HG03039 (cell line): Measurements from ENCODE around the gene FGGY.

Source experiments
- ATAC-seq: cut with Tn5 transposase; IDR thresholded peaks from one replicate; pipeline ENCODE4 v1.9.1; 2021; ENCODE audit warnings: mild to moderate bottlenecking, moderate library complexity; ENCODE audit not compliant: unreplicated experiment

The FGGY gene

GRCh38 chr1:59314776-59315528 lies 18.1 kb downstream of the FGGY start:
- ATAC-seq, result no peak

- no peak for ATAC-seq
These were observed 18.9 kb downstream of the FGGY start for GRCh38 chr1:59315529-59316463.

- no peak for ATAC-seq
These were observed 19.7 kb downstream of the FGGY start for GRCh38 chr1:59316497-59317128.

- ATAC-seq, result no peak
These were observed 20.4 kb downstream of the FGGY start for GRCh38 chr1:59317343-59317742.

- ATAC-seq, result no peak
These were observed 20.9 kb downstream of the FGGY start for GRCh38 chr1:59317780-59318179.

GRCh38 chr1:59318271-59318860 lies 21.5 kb downstream of the FGGY start:
- no peak for ATAC-seq

- ATAC-seq, result no peak
These were observed 25.5 kb downstream of the FGGY start for GRCh38 chr1:59322394-59322793.

- ATAC-seq, result no peak
These were observed 25.9 kb downstream of the FGGY start for GRCh38 chr1:59322814-59323213.

- no peak for ATAC-seq
These were observed 27.0 kb downstream of the FGGY start for GRCh38 chr1:59323879-59324278.

GRCh38 chr1:59328353-59328752 lies 31.5 kb downstream of the FGGY start:
- ATAC-seq, result no peak

GRCh38 chr1:59329412-59330053 lies 32.6 kb downstream of the FGGY start:
- no peak for ATAC-seq

GRCh38 chr1:59331686-59332620 lies 35.1 kb downstream of the FGGY start:
- no peak for ATAC-seq

GRCh38 chr1:59332983-59333382 lies 36.1 kb downstream of the FGGY start:
- ATAC-seq, result no peak

GRCh38 chr1:59333626-59334277 lies 36.9 kb downstream of the FGGY start:
- ATAC-seq, result no peak

- no peak for ATAC-seq
These were observed 43.8 kb downstream of the FGGY start for GRCh38 chr1:59340411-59341307.

- ATAC-seq, result no peak
These were observed 46.1 kb downstream of the FGGY start for GRCh38 chr1:59342801-59343575.

- ATAC-seq, result no peak
These were observed 46.6 kb downstream of the FGGY start for GRCh38 chr1:59343576-59343840.

GRCh38 chr1:59345221-59345620 lies 48.3 kb downstream of the FGGY start:
- no peak for ATAC-seq
